Uterus (tissue), 4 donors: ENCODE measurements around the gene MAGEL2. TPM values are rescaled to one million over a fixed set of nuclear protein-coding genes. Genes with fewer than 3 reads are reported as not detected.

ENCODE experiments used
- DNase-seq, 2 donors: peaks; one replicate each; pipeline ENCODE4 v3.0.0-alpha.2; 2019 to 2020
- H3K27ac ChIP-seq, 2 donors: fragments of 200-600 bp; sonication (generic); 1 replicate in 1 of 2; 2 replicates in 1 of 2; pipeline ENCODE4 v1.5.1; 2016 to 2018
- H3K27me3 ChIP-seq, 2 donors: fragments of 200-600 bp; sonication (generic); one replicate each; pipeline ENCODE4 v1.5.1; 2018 to 2019; ENCODE audit warnings: control low read depth in 1 of 2
- H3K36me3 ChIP-seq, 2 donors: fragments of 200-600 bp; sonication (generic); one replicate each; pipeline ENCODE4 v1.5.1; 2019; ENCODE audit warnings: control low read depth in 1 of 2
- H3K4me1 ChIP-seq, 2 donors: fragments of 200-600 bp; sonication (generic); one replicate each; pipeline ENCODE4 v1.5.1; 2018 to 2019; ENCODE audit warnings: control low read depth in 1 of 2
- H3K4me3 ChIP-seq, 2 donors: fragments of 200-600 bp; sonication (generic); 1 replicate in 1 of 2; 2 replicates in 1 of 2; pipeline ENCODE4 v1.5.1; 2018 to 2019; ENCODE audit warnings: mild to moderate bottlenecking in 1 of 2
- H3K9me3 ChIP-seq, 2 donors: fragments of 200-600 bp; sonication (generic); one replicate each; pipeline ENCODE4 v1.5.1; 2019; ENCODE audit warnings: control low read depth in 1 of 2
- CTCF ChIP-seq, 4 experiments: fragments of 200-600 bp in 2 of 4; fragments of 450-650 bp in 2 of 4; sonication (generic) in 2 of 4; IDR thresholded peaks; one replicate each; pipeline ENCODE4 v1.5.1; 2016 to 2019; ENCODE audit warnings: antibody characterized with exemption in 4 of 4, mild to moderate bottlenecking in 2 of 4, moderate library complexity in 1 of 4
- POLR2A ChIP-seq, 2 donors: fragments of 450-650 bp; IDR thresholded peaks; one replicate each; pipeline ENCODE4 v1.6.1; 2016; ENCODE audit warnings: antibody characterized with exemption in 2 of 2, mild to moderate bottlenecking in 1 of 2, moderate library complexity in 1 of 2
- intact Hi-C: fragments of 100-400 bp; cut with DNase I; formaldehyde crosslinking; loops from one replicate; pipeline ENCODE4 v1.15.1; 2023; ENCODE audit warnings: low total_unique reads
- total RNA-seq, 4 donors: library from RNA; depleted of rRNA in 3 of 4; stranded (reverse); fragments of >200 nt in 3 of 4; gene quantifications; one replicate each; pipeline versions ENCODE4 v1.1.0 to v1.2.4, GENCODE V29; 2014 to 2023
- donor health status: DM: yes; HTN: yes; CAD: no.

Gene MAGEL2
- total RNA-seq, 4 donors from 2014 or later = 0.29 to 6.6 (median 3.2) TPM; not detected in 1

GRCh38 chr15:23648920-23649515 is 1.4 kb upstream of the MAGEL2 start:
- intact Hi-C loops = no loop called here
- H3K9me3 ChIP-seq = no peaks in the 10 kb centered on the region
- peak in 3 of 4 experiments; percentile 25 to 37 (median 29) for TF ChIP-seq CTCF (IDR thresholded peaks at IDR 0.05)
- TF ChIP-seq POLR2A (IDR thresholded peaks at IDR 0.05) = no peak
- H3K36me3 ChIP-seq = no peaks in the 10 kb centered on the region
- H3K27ac ChIP-seq = no peak overlapping the region
- no peak overlapping the region for H3K4me3 ChIP-seq
- peak in 1 of 2 donors; percentile 23 for DNase-seq
- peaks cover 0 to 8% of the 10 kb centered on the region in 2 donors for H3K27me3 ChIP-seq
- no peaks in the 10 kb centered on the region for H3K4me1 ChIP-seq

GRCh38 chr15:23647001-23647295 is 719 bp downstream of the MAGEL2 start:
- Histone ChIP-seq H3K27ac (no peak overlapping the region), H3K4me3 (peak overlapping the region; percentile 23 to 26), H3K36me3 (no peaks in the 10 kb centered on the region), H3K9me3 (no peaks in the 10 kb centered on the region), H3K4me1 (no peaks in the 10 kb centered on the region), H3K27me3 (peaks cover 0 to 8% of the 10 kb centered on the region in 2 donors)
- no peak for TF ChIP-seq CTCF (IDR thresholded peaks at IDR 0.05)
- DNase-seq = no peak
- intact Hi-C loops = no loop called here

GRCh38 chr15:23646165-23647000 is 1.3 kb downstream of the MAGEL2 start:
- intact Hi-C loops = no loop called here
- no peak overlapping the region for H3K27ac ChIP-seq
- H3K4me3 ChIP-seq = no peak overlapping the region
- H3K36me3 ChIP-seq = no peaks in the 10 kb centered on the region
- no peak for DNase-seq
- H3K27me3 ChIP-seq = peaks cover 0 to 8% of the 10 kb centered on the region in 2 donors
- H3K9me3 ChIP-seq = no peaks in the 10 kb centered on the region
- no peak for TF ChIP-seq CTCF (IDR thresholded peaks at IDR 0.05)
- no peak for TF ChIP-seq POLR2A (IDR thresholded peaks at IDR 0.05)
- no peaks in the 10 kb centered on the region for H3K4me1 ChIP-seq

GRCh38 chr15:23645371-23646164 is 2.1 kb downstream of the MAGEL2 start:
- H3K4me3 ChIP-seq = no peak overlapping the region
- intact Hi-C loops = no loop called here
- DNase-seq = no peak
- TF ChIP-seq CTCF (IDR thresholded peaks at IDR 0.05) (no peak), POLR2A (IDR thresholded peaks at IDR 0.05) (no peak)
- no peaks in the 10 kb centered on the region for H3K4me1 ChIP-seq
- no peaks in the 10 kb centered on the region for H3K36me3 ChIP-seq
- no peak overlapping the region for H3K27ac ChIP-seq
- no peaks in the 10 kb centered on the region for H3K9me3 ChIP-seq
- H3K27me3 ChIP-seq = peaks cover 0 to 8% of the 10 kb centered on the region in 2 donors

- Histone ChIP-seq H3K4me3 (no peak overlapping the region), H3K27me3 (peaks cover 0 to 8% of the 10 kb centered on the region in 2 donors), H3K4me1 (no peaks in the 10 kb centered on the region), H3K36me3 (no peaks in the 10 kb centered on the region), H3K27ac (no peak overlapping the region), H3K9me3 (no peaks in the 10 kb centered on the region)
- no peak for DNase-seq
- intact Hi-C loops = no loop called here
- TF ChIP-seq CTCF (IDR thresholded peaks at IDR 0.05) (no peak), POLR2A (IDR thresholded peaks at IDR 0.05) (no peak)
These were observed 2.8 kb downstream of the MAGEL2 start for GRCh38 chr15:23644829-23645228.
